Pons (tissue), 1 donor: ENCODE data around the gene VGLL4.

Experiments used
- DNase-seq: peaks from one replicate; pipeline ENCODE4 v3.0.0-alpha.2; 2016; ENCODE audit warnings: low spot score

The VGLL4 gene

GRCh38 chr3:11653298-11654055 is 9.8 kb upstream of the VGLL4 start:
- DNase-seq: no peak

- peak; percentile 60 for DNase-seq
These were observed 8.2 kb upstream of the VGLL4 start for GRCh38 chr3:11651900-11652299.

GRCh38 chr3:11651477-11651876 is 7.8 kb upstream of the VGLL4 start:
- no peak for DNase-seq

- no peak for DNase-seq
These were observed 6.7 kb upstream of the VGLL4 start for GRCh38 chr3:11650391-11650790.

GRCh38 chr3:11648735-11649134 is 5.0 kb upstream of the VGLL4 start:
- no peak for DNase-seq

GRCh38 chr3:11643201-11643603 is 513 bp downstream of the VGLL4 start:
- peak; percentile 63 for DNase-seq

- DNase-seq: peak; percentile 79
These were observed 1.1 kb downstream of the VGLL4 start for GRCh38 chr3:11642431-11643191.

- peak; percentile 66 for DNase-seq
These were observed 1.9 kb downstream of the VGLL4 start for GRCh38 chr3:11641683-11642430.

GRCh38 chr3:11641316-11641682 is 2.4 kb downstream of the VGLL4 start:
- DNase-seq: no peak

GRCh38 chr3:11640009-11640673 is 3.6 kb downstream of the VGLL4 start:
- DNase-seq: peak; percentile 11

GRCh38 chr3:11638495-11639358 is 5.0 kb downstream of the VGLL4 start:
- peak; percentile 72 for DNase-seq

GRCh38 chr3:11637901-11638458 is 5.7 kb downstream of the VGLL4 start:
- no peak for DNase-seq

- peak; percentile 85 for DNase-seq
These were observed 7.3 kb downstream of the VGLL4 start for GRCh38 chr3:11636394-11636770.

GRCh38 chr3:11635680-11636393 is 7.9 kb downstream of the VGLL4 start:
- DNase-seq: no peak

GRCh38 chr3:11634974-11635612 is 8.6 kb downstream of the VGLL4 start:
- DNase-seq: no peak

- no peak for DNase-seq
These were observed 9.6 kb downstream of the VGLL4 start for GRCh38 chr3:11634081-11634635.

- no peak for DNase-seq
These were observed 10.7 kb downstream of the VGLL4 start for GRCh38 chr3:11632966-11633365.

- no peak for DNase-seq
These were observed 11.2 kb downstream of the VGLL4 start for GRCh38 chr3:11632564-11632963.

- no peak for DNase-seq
These were observed 11.9 kb downstream of the VGLL4 start for GRCh38 chr3:11631820-11632219.
